Adrenal gland (tissue), 5 donors: ENCODE measurements around the gene ZNF516.

Source experiments
- POLR2A ChIP-seq, 2 donors: fragments of 450-650 bp; IDR thresholded peaks; one replicate each; pipeline ENCODE4 v1.6.1; 2017; ENCODE audit warnings: antibody characterized with exemption in 2 of 2, mild to moderate bottlenecking in 2 of 2, moderate library complexity in 1 of 2
- TF ChIP-seq, protein P1 (sequence below), 6 experiments: fragments of 450-650 bp in 4 of 6; fragments of 200-600 bp in 2 of 6; sonication (generic) in 1 of 6; IDR thresholded peaks; 1 replicate in 5 of 6; 2 replicates in 1 of 6; pipeline versions ENCODE4 v1.5.1 to v1.8.0; 2016 to 2021; ENCODE audit warnings: antibody characterized with exemption in 6 of 6, mild to moderate bottlenecking in 2 of 6, moderate library complexity in 1 of 6
- donor health status: DM: no; HTN: no; CAD: no.

DNA sequence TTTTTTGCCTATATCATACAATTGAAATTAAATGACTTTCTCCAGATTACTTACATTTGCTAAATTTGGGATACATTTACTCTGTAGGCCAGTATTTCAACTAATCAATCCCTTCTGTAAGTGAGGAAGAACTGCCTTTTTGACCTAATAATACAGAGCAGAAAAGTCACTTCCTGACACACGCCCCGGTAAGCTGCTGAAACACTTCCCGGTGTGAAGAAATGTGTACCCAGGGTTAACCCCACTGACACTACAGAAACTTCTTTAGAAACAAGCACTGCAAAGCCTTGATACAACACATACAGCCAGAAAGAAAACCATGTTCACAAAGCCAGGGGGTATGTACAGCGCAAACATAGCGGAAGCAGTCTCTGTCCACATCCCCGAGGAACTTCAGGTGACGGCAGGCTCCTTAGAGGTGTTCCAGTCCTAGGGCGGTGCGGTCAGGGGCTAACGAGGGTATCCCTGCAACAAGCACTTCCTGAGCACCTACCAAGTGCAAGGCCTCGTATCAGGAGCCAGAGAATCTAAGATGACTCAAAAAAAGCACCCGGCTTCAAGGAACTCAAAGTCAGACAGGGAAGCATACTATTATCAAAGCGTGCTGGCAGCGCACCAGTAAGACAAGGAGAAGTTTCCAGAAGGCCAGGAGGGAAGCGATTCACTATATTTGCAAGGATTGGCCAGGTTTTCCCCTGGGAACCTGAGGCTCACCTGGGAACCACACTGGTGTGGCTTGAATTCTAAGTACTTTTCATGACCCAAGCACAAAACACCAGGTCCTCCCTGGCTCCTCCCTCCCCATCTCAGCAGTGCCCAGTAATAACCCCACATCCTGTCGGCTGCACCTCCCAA is 46.6 kb downstream of the ZNF516 start:
- TF ChIP-seq, protein P1, sequence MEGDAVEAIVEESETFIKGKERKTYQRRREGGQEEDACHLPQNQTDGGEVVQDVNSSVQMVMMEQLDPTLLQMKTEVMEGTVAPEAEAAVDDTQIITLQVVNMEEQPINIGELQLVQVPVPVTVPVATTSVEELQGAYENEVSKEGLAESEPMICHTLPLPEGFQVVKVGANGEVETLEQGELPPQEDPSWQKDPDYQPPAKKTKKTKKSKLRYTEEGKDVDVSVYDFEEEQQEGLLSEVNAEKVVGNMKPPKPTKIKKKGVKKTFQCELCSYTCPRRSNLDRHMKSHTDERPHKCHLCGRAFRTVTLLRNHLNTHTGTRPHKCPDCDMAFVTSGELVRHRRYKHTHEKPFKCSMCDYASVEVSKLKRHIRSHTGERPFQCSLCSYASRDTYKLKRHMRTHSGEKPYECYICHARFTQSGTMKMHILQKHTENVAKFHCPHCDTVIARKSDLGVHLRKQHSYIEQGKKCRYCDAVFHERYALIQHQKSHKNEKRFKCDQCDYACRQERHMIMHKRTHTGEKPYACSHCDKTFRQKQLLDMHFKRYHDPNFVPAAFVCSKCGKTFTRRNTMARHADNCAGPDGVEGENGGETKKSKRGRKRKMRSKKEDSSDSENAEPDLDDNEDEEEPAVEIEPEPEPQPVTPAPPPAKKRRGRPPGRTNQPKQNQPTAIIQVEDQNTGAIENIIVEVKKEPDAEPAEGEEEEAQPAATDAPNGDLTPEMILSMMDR (IDR thresholded peaks at IDR 0.05) = no peak
- TF ChIP-seq POLR2A (IDR thresholded peaks at IDR 0.05) = no peak
